ENCODE results near the gene RXRG.

Gene RXRG

DNA sequence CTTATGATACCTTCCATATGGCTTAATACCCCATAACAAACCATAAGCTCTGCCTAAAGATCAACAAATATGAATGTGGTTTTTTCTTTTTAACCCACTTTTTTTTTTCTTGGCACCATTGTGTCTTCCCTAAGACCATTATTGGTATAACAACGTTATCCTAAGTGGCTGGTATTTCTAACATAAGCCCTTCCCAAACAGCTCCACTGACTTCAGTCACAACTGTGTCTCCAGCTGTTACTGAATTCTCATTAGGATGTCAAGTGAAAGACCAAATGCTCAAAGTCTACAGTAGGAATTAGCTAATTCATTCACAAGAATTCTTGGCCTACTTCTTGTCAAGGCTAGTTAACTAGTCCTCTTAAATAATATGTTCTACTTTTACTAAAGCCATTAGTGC, 4.2 kb upstream of the RXRG start:
- DNase-seq: no peak

DNA sequence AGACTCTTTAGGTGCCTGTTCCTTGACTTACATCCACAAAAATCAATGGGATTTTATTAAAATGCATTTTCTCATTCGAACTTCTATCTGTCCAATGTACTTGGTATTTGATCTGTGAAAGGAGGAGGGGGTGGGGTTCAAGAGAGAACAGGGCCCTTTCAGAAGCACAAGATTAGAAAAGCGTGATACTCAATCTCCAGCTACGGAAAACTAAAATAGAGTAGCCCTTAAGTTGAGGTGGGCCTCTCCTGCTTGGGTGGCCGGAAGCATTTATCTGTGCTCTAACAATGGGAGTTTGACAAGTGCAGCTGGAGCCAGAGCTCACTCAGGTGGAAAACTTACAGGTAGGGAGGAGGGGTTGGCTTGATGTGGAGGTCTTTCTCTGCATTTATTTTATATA, 462 bp upstream of the RXRG start:
- no peak for DNase-seq

DNA sequence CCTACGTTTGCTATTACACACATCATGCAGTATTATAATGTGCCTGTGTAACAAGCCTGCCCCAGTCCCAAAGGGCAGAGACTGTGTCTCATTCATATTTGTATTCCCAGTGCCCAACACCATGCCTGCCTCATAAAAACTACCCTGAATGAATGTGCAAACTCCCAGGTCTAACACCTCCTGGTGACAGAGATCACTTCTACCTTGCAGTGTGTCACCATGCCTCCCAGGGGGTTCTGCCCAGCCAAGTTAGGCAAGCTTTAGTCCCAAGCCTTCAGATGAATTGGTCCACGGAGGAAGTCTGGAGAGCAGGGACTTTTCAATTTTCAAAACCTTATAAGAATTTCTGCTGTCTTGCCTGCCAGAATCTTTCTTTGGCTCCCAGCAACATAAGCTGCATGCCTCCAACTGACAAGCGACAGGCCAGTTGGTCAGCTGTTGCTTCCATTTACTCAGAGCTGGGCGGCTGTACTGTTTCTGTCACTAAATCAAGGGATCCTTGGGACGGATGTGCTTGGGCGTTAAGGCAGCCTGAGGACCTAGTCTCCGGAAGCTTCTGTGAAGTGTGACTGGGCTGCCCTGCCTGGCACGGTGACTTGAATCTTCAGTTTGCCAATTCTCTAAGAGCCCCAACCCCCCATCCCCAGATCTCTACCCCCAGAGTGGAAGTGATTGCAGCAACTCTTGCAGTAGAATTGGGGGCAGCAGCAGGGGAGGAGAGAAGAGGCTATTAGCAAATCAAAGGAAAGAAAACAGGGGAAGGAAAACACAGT, 1.2 kb downstream of the RXRG start:
- peak; percentile 4 for DNase-seq

DNA sequence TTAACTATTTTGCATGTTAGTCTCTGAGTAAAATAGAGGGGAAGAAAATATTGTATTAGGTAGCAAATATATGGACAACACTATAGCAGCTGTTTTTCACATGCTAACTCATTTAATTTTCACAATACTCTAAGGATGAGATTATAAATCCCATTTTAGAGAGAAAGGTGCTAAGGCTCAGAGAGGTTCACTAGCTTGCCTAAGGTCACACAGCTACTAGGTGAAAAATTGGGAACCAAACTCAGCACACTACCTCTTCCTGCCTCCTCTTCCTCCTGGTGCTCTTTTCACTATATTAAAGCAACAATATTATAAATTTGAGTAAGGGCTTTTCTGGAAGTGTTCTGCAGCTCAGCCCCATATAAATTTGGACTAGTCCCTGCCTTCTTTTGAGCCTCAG, 2.3 kb downstream of the RXRG start:
- DNase-seq: no peak

DNA sequence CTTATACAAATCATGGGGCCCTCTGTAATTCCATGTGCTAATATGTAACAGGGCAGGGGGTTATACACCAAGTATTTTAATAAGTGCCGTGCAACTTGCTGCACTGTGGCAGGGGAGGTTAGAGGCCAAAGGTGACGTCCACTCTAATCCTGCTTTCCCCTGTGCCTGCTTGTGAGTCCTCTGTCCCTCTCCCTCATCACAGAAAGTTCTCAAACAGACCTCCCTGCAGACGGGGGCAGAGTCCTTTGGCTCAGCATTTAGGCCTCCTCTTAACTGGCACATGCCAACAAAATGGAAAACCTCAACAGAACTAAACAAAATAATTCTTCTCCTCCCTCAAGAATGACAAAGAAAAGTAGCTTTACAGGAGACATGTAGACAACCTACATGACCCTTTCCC, 2.9 kb downstream of the RXRG start:
- no peak for DNase-seq

DNA sequence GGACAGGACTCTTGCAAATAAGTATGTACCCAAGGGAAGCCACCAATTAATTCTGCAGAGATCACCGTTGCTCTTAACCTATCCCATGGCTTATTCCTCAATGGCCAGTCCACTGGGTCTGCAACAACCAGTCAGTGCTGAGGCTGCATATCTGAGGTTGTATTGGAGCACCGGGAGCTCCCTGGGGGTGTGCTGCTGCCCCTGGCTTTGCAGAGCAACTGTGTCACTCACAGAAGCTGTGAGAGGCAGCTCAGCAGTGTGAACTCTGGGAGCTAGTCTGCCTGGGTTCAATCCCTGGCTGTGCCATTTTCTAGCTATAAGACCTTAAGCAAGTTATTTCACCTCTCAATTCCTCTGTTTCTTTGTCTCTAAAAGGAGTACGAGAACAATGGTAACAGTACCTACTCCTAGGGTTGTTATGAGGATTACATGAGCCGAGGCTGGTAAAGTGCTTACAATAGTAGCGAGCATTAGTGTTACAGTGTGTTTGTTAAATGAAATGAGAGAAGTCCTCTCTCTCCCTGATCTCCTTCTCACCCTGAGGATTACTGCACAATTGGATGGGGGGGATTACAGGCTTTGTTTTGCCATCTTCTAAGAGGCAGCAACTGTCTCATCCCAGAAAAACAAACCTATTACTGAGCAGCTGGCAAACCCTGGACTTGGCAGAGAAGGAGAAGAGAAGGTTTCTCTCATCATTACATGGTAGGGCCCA, 3.6 kb downstream of the RXRG start:
- no peak for DNase-seq

DNA sequence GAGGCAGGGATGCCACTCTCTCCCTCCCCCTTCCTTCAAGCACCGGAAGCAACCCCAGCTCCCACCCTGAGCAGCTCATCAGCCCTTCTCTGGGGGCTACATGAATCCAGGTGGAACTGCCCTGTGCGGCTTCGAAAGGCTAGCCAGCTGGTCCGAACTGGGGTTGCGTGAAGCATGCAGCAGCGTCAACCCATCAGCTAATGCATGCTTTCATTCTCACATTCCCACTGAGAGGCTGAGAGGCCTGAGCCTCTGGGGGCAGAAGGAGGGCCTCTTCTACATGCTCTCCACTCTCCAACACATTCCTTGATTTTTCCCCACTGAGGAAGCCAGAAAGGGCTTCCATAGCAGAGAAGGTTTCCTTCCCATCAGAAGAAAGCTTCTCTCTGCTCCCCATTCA, 5.6 kb downstream of the RXRG start:
- no peak for DNase-seq

DNA sequence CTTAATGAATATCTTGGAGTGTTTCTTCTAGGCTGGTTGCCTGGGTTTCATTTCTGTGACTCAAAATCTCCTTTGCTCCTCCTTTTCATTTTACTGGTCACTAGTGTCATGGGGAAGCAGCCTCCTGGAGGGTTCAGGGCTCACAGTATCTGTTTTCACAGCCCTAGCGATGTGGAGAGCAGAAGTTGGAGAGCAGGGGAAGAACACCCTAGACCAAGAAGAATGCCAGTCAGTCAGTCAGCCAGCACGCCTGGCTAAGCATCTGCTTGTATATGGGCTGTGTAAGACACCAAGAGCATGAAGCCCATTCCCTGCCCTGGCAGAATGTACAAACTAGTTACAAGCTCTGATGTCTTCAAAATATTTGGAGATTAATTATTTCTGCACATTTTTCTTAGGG, 7.9 kb downstream of the RXRG start:
- no peak for DNase-seq

DNA sequence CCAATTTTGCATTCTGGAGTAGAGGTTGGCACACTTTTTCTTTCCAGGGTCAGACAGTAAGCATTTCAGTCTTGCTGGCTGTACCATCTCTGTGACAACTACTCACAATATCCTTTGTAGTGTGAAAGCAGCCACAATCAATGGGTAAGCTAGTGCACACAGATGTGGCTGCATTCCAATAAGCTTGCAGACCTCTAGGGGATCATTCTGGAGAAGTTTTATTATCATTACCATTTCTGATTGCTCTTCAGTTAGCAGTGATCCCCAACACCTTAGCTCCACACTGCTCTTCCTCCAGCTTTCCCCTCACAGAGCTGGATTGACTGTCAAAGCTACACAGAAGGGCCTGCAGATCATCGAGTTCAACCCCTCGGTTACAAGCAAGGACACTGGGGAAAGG, 9.1 kb downstream of the RXRG start:
- DNase-seq: no peak

DNA sequence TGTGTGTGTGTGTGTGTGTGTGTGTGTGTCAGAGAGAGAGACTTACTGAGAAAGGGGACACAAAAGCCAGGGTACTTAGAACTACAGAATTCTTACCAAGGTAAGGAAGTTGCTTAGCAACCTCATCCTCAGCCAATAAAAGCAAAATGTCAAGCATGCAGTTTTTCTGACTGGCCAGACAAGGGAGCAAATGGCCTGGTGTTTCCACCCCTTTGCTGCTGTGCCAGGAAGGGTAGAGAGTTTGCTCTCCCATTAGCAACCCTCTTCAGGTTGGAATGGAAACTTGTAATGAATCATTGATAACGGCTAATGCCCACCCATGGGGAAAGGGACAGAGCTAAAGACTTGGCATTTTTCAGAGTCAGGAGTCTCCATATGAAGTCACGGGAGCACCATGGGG, 10.6 kb downstream of the RXRG start:
- no peak for DNase-seq

DNA sequence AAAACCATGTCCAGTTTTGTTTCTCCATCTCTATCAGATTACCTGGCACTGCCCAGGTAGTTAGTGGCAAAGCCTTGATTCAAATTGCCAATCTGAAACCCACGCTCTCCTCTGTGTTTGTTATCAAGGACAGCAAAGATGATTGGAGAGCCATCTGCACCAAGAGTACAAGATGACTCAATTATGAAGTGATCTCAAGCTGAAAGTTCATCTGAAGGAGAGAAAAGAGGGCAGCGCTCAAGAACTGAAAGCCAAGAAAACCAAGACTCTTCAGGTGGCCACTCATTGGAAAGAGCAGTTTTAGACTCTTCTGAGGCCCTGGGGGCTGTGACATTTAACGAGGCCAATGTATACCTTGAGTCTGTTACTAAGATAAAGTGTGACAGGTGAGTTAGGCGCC, 13.8 kb downstream of the RXRG start:
- DNase-seq: peak; percentile 27

DNA sequence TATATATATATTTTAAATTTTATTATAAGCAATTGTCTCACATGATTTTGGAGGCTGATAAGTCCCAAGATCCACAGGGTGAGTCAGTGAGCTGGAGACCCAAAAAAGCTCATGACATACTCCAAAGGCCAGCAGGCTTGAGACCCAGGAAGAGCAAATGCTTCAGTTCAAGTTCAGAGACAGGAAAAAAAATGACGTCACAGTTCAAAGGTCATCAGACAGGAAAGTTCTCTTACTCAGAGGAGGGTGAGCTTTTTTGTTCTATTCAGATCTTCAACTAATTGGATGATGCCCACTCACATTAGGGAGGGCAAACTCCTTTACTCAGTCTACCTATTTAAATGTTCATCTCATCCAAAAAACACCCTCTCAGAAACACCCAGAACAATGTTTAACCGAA, 18.2 kb downstream of the RXRG start:
- DNase-seq: no peak

DNA sequence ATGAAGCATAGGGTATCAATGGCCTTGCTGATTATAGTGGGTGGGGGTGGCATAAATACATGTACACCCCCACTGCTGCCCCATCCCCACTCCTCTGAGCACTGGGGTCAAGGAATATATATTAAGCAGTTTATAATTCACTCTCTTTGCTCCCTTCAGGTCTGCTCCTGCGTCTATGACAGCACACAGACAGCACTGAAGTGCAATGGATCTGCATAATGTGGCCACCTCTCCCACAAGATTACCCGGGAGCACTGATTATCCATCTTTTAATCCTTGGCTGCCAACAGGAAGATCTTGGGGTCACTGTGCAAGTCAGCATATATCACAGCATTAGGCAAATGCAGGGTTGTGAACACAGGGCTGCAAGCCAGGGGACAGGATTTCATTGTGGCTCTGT, 19.3 kb downstream of the RXRG start:
- no peak for DNase-seq

DNA sequence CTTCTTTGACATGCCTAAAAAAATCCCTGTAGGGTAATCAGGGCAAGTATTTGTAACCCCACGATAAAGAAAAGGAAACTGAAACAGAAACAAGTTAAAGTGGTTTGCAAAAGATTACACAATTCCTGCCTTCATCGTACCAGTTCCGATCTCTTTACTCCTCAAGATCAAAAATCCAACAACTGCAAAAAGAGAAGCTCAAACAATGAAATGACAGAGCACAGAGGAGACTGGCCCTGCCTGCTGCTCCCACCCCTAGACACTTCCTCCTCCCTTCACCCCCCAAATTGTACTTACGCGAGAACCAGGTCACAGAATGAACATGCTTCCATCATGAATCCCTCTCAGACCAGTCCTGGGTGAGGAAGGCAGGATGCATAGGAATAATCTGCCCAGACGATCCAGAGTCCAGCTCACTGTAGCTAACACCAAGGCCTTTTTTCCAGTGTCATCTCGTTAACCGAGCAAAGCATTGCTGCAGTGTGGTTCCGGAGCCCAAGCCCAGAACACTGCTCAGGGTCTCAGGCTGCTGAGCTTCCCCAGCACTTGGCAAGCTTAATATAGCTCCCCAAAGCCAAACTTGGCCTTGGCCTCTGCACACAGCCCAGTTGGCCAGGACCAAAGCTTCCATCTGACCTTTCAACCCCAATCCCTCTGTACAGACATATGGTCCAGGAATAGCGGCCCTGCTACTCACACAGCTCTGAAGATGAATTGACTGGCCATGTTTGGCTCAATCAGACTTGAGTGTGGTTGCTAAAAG, 20.3 kb downstream of the RXRG start:
- DNase-seq: peak; percentile 30

DNA sequence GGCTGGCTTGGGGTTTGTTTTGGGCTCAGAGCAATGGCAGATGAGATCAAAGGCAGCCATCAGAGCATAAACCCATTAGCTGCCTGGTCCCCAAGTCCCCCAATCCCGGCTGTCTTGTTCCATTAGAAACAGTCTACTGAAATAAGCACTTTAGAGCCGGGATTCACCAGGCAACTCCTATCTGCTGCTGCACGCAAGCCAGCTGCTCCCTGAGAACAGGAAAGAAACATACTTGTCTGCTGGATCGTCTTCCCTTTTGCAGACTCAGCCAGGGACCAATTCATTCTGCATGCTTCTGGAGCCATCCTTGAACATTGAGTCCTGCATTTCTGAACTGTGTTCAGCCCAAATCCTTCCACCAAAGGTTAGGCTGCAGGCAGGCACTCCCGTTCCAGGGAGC, 21.8 kb downstream of the RXRG start:
- no peak for DNase-seq

DNA sequence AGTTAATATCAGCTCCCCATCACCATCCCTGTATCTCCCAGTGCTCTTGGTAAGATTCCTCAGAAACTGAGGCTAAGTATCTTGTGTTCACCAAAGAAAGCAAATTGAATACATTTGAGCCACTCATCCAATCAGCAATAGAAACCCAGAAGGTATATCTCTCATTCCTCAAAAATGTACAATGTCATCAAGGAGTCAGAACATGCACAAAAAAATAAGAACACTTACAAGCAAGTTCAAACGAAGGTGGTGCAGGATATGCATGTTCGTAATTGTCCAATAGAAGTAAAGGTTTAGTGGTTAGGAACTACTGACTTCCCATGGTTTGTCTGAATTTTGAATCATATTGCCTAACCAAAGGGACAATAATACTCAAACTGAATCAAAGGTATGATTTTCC, 24.3 kb downstream of the RXRG start:
- DNase-seq: no peak

DNA sequence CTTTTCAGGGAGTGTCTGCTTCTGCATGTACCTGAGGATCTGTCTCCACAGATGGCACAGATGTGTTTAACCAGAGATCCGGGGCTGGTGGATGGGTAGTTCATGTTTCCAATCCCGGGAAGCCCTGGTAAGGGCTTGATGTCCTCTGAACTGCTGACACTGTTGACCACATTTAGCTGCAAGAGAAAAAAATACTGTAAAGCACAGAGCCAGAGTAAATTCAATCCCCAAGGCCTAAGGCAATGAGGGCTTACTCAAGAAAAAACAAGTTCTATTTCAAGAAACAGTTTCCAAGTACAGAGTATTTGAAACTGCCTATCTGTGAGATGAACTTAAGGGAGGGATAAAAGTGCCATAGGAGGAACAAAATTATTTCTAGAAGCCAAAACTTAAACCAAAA, 25.1 kb downstream of the RXRG start:
- no peak for DNase-seq

DNA sequence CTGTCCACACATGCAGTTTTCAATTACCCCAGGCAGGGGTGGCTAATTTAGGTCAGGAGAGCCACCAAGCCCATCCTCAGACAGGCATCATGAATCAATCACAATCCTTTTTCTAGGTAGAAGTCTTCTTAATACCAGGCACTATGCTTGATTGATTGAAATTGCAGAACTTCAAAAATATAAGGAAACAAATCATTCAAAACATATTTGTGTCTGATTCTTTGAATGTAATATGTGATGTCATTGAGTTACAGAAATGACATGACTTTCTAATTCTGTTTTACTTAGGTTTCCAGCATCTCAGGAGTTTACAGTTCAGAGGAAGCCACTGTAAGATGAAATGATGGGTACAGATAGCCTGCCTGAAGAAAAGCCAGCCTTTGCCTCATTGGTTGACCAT, 26.7 kb downstream of the RXRG start:
- no peak for DNase-seq

DNA sequence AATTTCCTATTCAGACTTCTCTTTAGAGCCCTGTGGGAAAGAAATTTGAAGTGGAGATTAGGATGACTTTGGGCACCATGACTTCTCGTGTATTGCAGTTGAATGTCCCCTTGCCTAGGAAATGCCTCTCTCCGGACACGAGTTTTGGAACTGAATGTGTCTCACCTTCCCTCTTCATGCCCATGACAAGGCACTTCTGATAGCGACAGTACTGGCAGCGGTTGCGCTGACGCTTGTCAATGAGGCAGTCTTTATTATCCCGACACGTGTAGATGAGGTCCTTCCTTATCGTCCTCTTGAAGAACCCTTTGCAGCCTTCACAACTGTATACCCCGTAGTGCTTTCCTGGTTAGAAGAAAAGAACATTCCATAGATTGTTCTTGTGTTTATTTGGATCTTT, 28.1 kb downstream of the RXRG start:
- no peak for DNase-seq

DNA sequence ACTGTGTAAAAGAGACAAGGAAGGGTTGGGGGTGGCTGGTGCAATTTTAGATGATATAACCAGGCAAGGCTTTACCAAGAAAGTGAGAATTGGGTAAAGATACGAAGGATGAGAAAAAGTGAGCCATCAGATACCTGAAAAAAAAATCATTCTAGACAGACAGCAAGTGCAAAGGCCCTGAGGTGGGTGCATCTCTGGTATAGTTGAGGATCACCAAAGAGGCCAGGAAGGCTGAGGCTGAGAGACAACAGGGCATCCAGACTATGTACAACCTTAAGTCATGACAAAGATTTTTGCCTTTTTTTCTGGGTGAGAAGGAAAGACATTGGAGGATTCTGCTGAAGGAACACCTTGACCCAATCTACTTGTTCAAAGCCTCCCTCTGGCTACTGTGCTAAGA, 29.9 kb downstream of the RXRG start:
- DNase-seq: no peak

DNA sequence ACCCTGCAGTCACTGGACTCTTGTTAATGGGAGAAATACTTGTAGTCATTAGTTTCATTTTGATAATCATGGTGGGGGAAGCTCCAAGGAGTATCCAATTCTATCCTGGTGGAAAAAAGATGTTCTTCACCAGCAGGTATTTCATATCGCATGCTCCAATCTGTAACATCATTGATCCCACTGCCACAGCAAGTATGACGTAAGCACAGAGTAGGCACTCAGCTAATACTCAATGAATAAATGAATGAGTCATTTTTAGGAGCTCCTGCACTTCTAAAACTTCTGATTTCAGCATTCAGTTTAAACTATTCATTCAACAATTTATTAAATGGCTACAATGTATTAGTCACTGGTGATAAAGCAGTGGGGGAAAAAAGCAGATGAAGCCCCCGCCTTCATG, 30.3 kb downstream of the RXRG start:
- no peak for DNase-seq

DNA sequence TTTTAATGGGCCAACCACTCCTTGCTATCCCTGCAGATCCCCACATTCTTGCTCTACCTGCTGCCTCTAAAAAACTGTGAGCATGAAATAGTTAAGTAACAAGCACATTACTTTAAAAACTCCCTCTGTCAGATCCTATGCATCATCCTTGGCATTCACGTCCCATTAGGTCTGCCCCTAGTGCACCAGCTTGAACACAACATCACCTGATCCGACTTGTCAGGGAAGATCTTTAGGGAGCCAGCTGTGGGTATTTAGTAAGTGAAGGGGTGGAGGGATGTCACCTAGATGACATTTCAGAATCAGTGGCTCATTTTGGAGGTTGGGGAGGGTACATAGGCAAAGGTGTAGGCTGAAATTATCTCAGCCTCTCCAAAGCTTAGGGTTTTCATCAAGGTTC, 33.5 kb downstream of the RXRG start:
- no peak for DNase-seq

DNA sequence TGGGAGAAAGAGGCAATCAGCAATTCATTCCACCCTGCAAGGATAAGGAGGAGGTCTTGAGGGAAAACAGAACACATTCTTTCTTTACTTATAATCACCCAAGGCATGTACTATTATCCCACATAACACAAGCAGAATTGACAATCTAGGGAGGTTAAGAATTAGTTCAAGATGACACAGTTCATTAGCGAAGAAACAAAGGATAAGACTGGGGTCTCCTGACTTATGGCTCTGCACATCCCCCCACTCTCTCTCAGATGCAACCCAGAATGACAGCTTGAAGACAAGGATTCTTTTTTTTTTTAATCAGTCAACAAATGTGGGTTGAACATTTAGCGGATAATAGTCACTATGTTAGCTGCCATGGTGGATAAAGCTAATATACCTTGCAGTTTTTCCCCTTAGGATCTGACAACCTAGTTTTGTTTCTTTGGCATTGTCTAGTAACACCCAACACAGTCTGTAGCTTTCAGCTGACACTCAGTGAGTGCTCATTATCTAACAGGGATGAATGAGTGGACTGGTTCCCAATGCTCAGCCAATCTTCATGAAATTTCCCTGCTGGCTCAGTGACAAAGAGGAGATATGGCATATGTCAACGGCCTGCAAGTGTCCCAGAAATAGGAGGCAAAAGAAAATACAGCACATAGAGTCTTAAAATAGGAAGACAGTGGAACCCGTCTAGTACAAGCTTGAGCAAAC, 35.1 kb downstream of the RXRG start:
- DNase-seq: no peak

DNA sequence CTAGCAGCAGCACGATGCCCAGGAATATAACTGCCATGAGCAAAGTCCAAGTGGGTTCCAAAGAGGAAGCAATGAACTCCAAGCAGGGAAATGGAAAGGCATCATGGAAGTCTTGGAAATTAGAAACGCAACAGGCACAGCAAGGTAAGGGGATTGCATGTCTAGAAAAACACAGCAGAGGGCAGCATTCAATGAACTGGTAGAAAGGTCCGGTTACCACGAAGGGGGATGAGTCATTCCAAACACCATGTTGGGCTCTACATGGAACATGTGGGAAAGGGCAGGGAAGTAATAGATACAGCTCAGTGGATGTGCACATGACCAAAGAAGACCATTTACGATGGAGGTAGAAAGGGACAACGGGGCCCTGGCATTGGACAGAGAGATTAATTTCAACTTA, 36.4 kb downstream of the RXRG start:
- peak; percentile 35 for DNase-seq

Data from activated CD4-positive, alpha-beta T cell treated with anti-CD3 and anti-CD28 coated beads, Interleukin-2, Interleukin-6, amounts not matched to agents 100 ng/mL and 50 ng/mL, durations not matched to agents 16 hours and 8 hours (primary cell).